ENCODE results near the gene SLAMF8.

GRCh38 chr1:159835356-159835755 lies 8.7 kb downstream of the SLAMF8 start:
- TF ChIP-seq CTCF (IDR thresholded peaks at IDR 0.05; ENCODE audit: low read depth, low read length, poor library complexity, severe bottlenecking) (no peak), EZH2phosphoT487 (IDR thresholded peaks at IDR 0.05; ENCODE audit: borderline replicate concordance, low read length) (no peak)
